B cell (primary cell): ENCODE data around the gene CTSD. TPM values are rescaled to one million over a fixed set of nuclear protein-coding genes. Genes with fewer than 3 reads are reported as not detected.

Experiments used
- ATAC-seq: fragments of 200-7000 bp; cut with Tn5 transposase; one replicate; pipeline ENCODE4 v1.10.0; 2021; ENCODE audit warnings: low read depth, mild to moderate bottlenecking, moderate number of reproducible peaks, moderate library complexity
- CTCF ChIA-PET: fragments of 350-600 bp; sonication (Branson Sonifier 250); formaldehyde crosslinking; loops from one replicate; lab custom pipeline; 2021; ENCODE audit warnings: antibody characterized with exemption, inconsistent platforms; lab: Charles Lee
- POLR2A ChIA-PET: fragments of 350-600 bp; sonication (Branson Sonifier 250); formaldehyde crosslinking; loops from one replicate; lab custom pipeline; 2021; ENCODE audit warnings: antibody characterized with exemption; lab: Charles Lee
- DNase-seq: peaks from one replicate; pipeline ENCODE4 v3.0.0; 2013
- H2AFZ ChIP-seq: 2 replicates; pipeline ENCODE4 v1.6.1; 2012; ENCODE audit warnings: mild to moderate bottlenecking, low read depth, low read length; ENCODE audit not compliant: insufficient read depth, poor library complexity, severe bottlenecking
- H3K27ac ChIP-seq, 2 donors: 1 replicate in 1 of 2; 2 replicates in 1 of 2; pipeline ENCODE4 v1.5.1; 2012 to 2013; ENCODE audit warnings: low read length in 2 of 2, mild to moderate bottlenecking in 2 of 2, moderate library complexity in 1 of 2
- H3K27me3 ChIP-seq, 4 experiments: fragments of 200-600 bp in 1 of 4; sonication (generic) in 1 of 4; replicated peaks in 1 of 4; 1 replicate in 2 of 4; 2 replicates in 2 of 4; pipeline versions ENCODE4 v1.6.1 to v1.7.0; 2013 to 2016; ENCODE audit warnings: low read length in 3 of 4, mild to moderate bottlenecking in 2 of 4, mixed read lengths in 1 of 4, moderate library complexity in 1 of 4; ENCODE audit not compliant: insufficient read depth in 4 of 4, control insufficient read depth in 3 of 4; ENCODE audit errors: control extremely low read depth in 1 of 4
- H3K36me3 ChIP-seq, 2 experiments: replicated peaks in 1 of 2; 1 replicate in 1 of 2; 2 replicates in 1 of 2; pipeline versions ENCODE4 v1.6.1 to v1.7.1; 2013; ENCODE audit warnings: low read length in 1 of 2; ENCODE audit not compliant: insufficient read depth in 2 of 2, control insufficient read depth in 1 of 2; ENCODE audit errors: control extremely low read depth in 1 of 2, extremely low read depth in 1 of 2
- H3K4me1 ChIP-seq, 2 donors: fragments of 200-600 bp in 1 of 2; sonication (generic) in 1 of 2; 1 replicate in 1 of 2; 2 replicates in 1 of 2; pipeline versions ENCODE4 v1.5.1 to v1.6.1; 2013 to 2017; ENCODE audit warnings: low read length in 2 of 2; ENCODE audit not compliant: control insufficient read depth in 2 of 2, insufficient read depth in 2 of 2
- H3K4me2 ChIP-seq: replicated peaks from 2 replicates; pipeline ENCODE3; 2012; ENCODE audit warnings: mild to moderate bottlenecking, low read depth, low read length; ENCODE audit not compliant: poor library complexity, severe bottlenecking
- H3K4me3 ChIP-seq, 5 experiments: fragments of 200-600 bp in 1 of 5; sonication (generic) in 1 of 5; 1 replicate in 3 of 5; 2 replicates in 2 of 5; pipeline versions ENCODE4 v1.5.1 to v1.7.0; 2011 to 2016; ENCODE audit warnings: low read length in 4 of 5, mild to moderate bottlenecking in 4 of 5, low read depth in 2 of 5, control low read depth in 1 of 5, moderate library complexity in 1 of 5; ENCODE audit not compliant: insufficient read depth in 1 of 5; ENCODE audit errors: control extremely low read depth in 1 of 5, extremely low read depth in 1 of 5
- H3K79me2 ChIP-seq: fragments of 200-600 bp; sonication (generic); one replicate; pipeline ENCODE4 v1.6.0; 2016; ENCODE audit warnings: low read length; ENCODE audit not compliant: control insufficient read depth, insufficient read depth
- H3K9ac ChIP-seq: fragments of 200-600 bp; sonication (generic); 2 replicates; pipeline ENCODE4 v1.6.1; 2017; ENCODE audit warnings: mild to moderate bottlenecking, low read length, moderate library complexity
- H3K9me3 ChIP-seq, 3 donors: one replicate each; pipeline versions ENCODE4 v1.6.1 to v1.7.1; 2013; ENCODE audit warnings: low read length in 2 of 3; ENCODE audit not compliant: control insufficient read depth in 2 of 3, insufficient read depth in 1 of 3; ENCODE audit errors: control extremely low read depth in 1 of 3
- H4K20me1 ChIP-seq: 2 replicates; pipeline ENCODE4 v1.6.0; 2012; ENCODE audit warnings: mild to moderate bottlenecking, low read length; ENCODE audit not compliant: insufficient read depth, control insufficient read depth, poor library complexity, severe bottlenecking
- H3K27ac Mint-ChIP-seq: one replicate; pipeline ENCODE4 v1.8.0; 2021; ENCODE audit warnings: mixed read lengths
- H3K27me3 Mint-ChIP-seq: one replicate; pipeline ENCODE4 v1.8.0; 2021; ENCODE audit warnings: mixed read lengths
- H3K4me1 Mint-ChIP-seq: one replicate; pipeline ENCODE4 v1.8.0; 2021; ENCODE audit warnings: mixed read lengths
- H3K4me3 Mint-ChIP-seq: one replicate; pipeline ENCODE4 v1.8.0; 2021; ENCODE audit warnings: mixed read lengths
- H3K9me3 Mint-ChIP-seq: one replicate; pipeline ENCODE4 v1.8.0; 2022; ENCODE audit warnings: mixed read lengths; ENCODE audit not compliant: insufficient read depth
- CTCF ChIP-seq: fragments of 200-600 bp; IDR thresholded peaks from one replicate; pipeline ENCODE4 v1.8.0; 2022; ENCODE audit warnings: antibody characterized with exemption, mild to moderate bottlenecking
- EZH2 ChIP-seq: IDR thresholded peaks from 2 replicates; pipeline ENCODE4 v1.6.1; 2012; ENCODE audit warnings: borderline replicate concordance, low read depth, mild to moderate bottlenecking, moderate library complexity, low read length; ENCODE audit not compliant: insufficient read depth, poor library complexity, severe bottlenecking
- WGBS: methylation state at CpG from one replicate; pipeline ENCODE4 v1.1.5; 2013; ENCODE audit warnings: missing lambda C conversion rate; ENCODE audit not compliant: insufficient coverage; 5-methylcytosine and 5-hydroxymethylcytosine counted together
- intact Hi-C: fragments of 100-400 bp; cut with micrococcal nuclease; formaldehyde crosslinking; loops from one replicate; pipeline ENCODE4 v1.10.0; 2022
- polyA plus RNA-seq: library from polyadenylated mRNA; depleted of rRNA; stranded (reverse); fragments of >200 nt; gene quantifications from 2 replicates; pipeline ENCODE4 v1.2.3, GENCODE V29; 2012
- total RNA-seq, 2 donors: library from RNA; stranded (reverse); fragments of 120-200 nt in 1 of 2; gene quantifications; 1 replicate in 1 of 2; 2 replicates in 1 of 2; pipeline versions ENCODE4 v1.2.3 to v1.2.4, GENCODE V29; 2013 to 2022

CTSD gene
- total and polyA plus RNA-seq, 2 donors (not counting 1 experiment from before 2014, with no cell fraction given) = 42.2 to 83.5 TPM

GRCh38 chr11:1763336-1763795 lies 361 bp downstream of the CTSD start:
- Mint-ChIP-seq H3K4me3 (peak overlapping the region; percentile 67), H3K27me3 (no peaks in the 10 kb centered on the region), H3K9me3 (no peaks in the 10 kb centered on the region), H3K4me1 (peaks cover 18% of the 10 kb centered on the region), H3K27ac (no peak overlapping the region)
- DNase-seq = no peak
- ATAC-seq = peak; percentile 26
- H3K27me3 ChIP-seq = peaks cover 0 to 4% (median 0%) of the 10 kb centered on the region in 4 experiments
- peaks cover 13 to 32% of the 10 kb centered on the region in 2 donors for H3K4me1 ChIP-seq
- intact Hi-C loops = loop anchor here (5.0 to 10.0 kb wide), 2 partner anchors 81 to 1229 kb away; partner anchors contain the start of gene NAP1L4
- peak overlapping the region; percentile 16 to 80 (median 71) for H3K4me3 ChIP-seq
- TF ChIP-seq EZH2 (no peak), CTCF (no peak)
- ChIA-PET CTCF (interaction anchor here (1.1 kb wide), 1 partner anchor 70 kb away, joined by 4 read pairs; no protein-coding TSS in a partner anchor), POLR2A (no interaction called here)
- H4K20me1 ChIP-seq = peaks cover 22% of the 10 kb centered on the region
- H3K27ac ChIP-seq = peak overlapping the region in 1 of 2 donors; percentile 62
- H3K9me3 ChIP-seq = no peaks in the 10 kb centered on the region
- H2AFZ ChIP-seq = peak overlapping the region; percentile 98
- peak overlapping the region; percentile 99 for H3K4me2 ChIP-seq
- peak overlapping the region; percentile 81 for H3K9ac ChIP-seq
- H3K36me3 ChIP-seq = peaks cover 0 to 2% of the 10 kb centered on the region in 2 experiments
- under 1% methylated on average over 30 of the region's 32 CpGs for WGBS
- peaks cover 19% of the 10 kb centered on the region for H3K79me2 ChIP-seq

- H3K4me1 ChIP-seq = peaks cover 16 to 39% of the 10 kb centered on the region in 2 donors
Measured at GRCh38 chr11:1762537-1763302, 1.0 kb downstream of the CTSD start.

More at GRCh38 chr11:1762537-1763302, 1.0 kb downstream of the CTSD start:
- intact Hi-C loops = loop anchor here (5.0 to 10.0 kb wide), 2 partner anchors 82 to 1230 kb away; partner anchors contain the start of gene NAP1L4
- no peak for ATAC-seq
- Histone ChIP-seq H3K4me2 (peak overlapping the region; percentile 99), H3K36me3 (peaks cover 0 to 2% of the 10 kb centered on the region in 2 experiments), H3K4me3 (peak overlapping the region; percentile 16 to 80 (median 71)), H3K79me2 (peaks cover 19% of the 10 kb centered on the region), H3K27ac (no peak overlapping the region), H3K9me3 (no peaks in the 10 kb centered on the region), H3K9ac (peak overlapping the region; percentile 81), H2AFZ (peak overlapping the region; percentile 98), H4K20me1 (peaks cover 22% of the 10 kb centered on the region), H3K27me3 (peaks cover 0 to 4% (median 0%) of the 10 kb centered on the region in 4 experiments)
- no peaks in the 10 kb centered on the region for H3K27me3 Mint-ChIP-seq
- WGBS = 34% methylated on average over 12 of the region's 16 CpGs
- TF ChIP-seq EZH2 (no peak), CTCF (no peak)
- H3K9me3 Mint-ChIP-seq = no peaks in the 10 kb centered on the region
- ChIA-PET CTCF (interaction anchor here (1.0 kb wide), 1 partner anchor 69 kb away, joined by 4 read pairs; no protein-coding TSS in a partner anchor), POLR2A (no interaction called here)
- H3K27ac Mint-ChIP-seq = peak overlapping the region; percentile 63
- H3K4me1 Mint-ChIP-seq = peaks cover 21% of the 10 kb centered on the region
- H3K4me3 Mint-ChIP-seq = peak overlapping the region; percentile 67
- no peak for DNase-seq
